HK-2 (cell line): Measurements from ENCODE around the gene MAN2B1.
"Not testable (repeated sequence)": the region's sequence is repeated elsewhere in the genome, so short reads cannot be mapped to it uniquely, and the experiment has no call there.

Experiments used
- DNase-seq: peaks from one replicate; pipeline ENCODE4 v3.0.0-alpha.2; 2018; ENCODE audit not compliant: unreplicated experiment

Gene MAN2B1

DNA sequence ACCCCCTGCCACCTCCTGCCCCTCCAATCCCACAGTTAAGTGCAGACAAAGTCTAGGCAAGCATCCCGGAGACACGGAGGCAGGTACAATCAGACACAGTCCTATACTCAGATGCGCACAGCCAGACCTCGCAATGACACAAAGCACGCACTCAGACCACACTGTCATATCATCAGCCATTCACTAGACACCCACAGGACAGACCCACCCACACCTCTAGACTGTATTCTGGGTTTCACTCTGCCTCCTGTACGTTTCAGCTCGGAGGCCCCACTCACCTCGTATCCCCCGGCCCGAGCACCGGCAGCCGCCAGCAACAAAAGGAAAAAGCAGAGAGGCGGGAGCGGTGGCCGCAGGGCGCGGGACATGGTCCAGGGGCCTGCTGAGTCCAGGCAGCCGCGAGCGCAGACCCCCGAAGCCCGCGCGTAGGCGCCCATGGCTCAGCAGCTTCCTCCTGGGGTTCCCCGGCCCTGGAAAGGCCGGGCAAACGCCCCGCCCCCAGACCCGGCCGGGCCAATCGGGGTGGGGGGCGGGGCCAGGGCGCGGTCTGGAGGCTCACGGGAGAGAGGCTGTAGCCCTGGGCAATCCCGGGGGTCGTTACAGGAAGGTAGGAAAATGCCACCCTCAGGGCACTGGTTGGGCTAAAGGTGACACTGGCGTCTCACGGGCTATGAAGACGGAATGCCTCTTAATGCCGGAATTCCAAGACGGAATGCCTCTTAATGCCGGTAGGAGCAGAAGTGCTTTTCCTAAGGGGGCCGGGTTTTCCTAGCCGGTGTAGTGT lies at the start of gene MAN2B1, which contains the start of gene WDR83:
TSS of gene MAN2B1 (minus strand) at position 478 of the 784 bp plus-strand sequence. CDS start at position 437, 41 bp downstream.
TSS of gene WDR83 (plus strand) at position 543 of the 784 bp plus-strand sequence. CDS start 2,984 bp downstream, outside the sequence.
- DNase-seq, result peak; percentile 74

DNA sequence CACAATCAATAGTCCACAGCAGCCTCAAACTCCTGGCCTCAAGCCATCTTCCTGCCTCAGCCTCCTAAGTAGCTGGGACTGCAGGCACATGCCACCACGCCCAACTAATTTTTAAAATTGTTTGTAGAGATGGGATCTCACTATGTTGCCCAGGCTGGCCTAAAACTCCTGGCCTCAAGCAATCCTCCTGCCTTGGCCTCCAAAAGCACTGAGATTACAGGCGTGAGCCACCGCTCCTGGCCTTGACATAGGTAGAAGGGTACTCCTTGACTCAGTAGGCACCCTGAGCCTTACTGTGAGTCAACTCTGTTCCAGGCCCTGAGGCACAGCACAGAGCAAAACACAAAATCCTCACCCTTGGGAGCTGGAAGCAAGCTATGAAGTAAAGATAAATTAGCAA lies 49.4 kb upstream of the MAN2B1 start:
- DNase-seq, result no peak

GRCh38 chr19:12715102-12715501 lies 48.6 kb upstream of the MAN2B1 start:
- DNase-seq, result no peak

DNA sequence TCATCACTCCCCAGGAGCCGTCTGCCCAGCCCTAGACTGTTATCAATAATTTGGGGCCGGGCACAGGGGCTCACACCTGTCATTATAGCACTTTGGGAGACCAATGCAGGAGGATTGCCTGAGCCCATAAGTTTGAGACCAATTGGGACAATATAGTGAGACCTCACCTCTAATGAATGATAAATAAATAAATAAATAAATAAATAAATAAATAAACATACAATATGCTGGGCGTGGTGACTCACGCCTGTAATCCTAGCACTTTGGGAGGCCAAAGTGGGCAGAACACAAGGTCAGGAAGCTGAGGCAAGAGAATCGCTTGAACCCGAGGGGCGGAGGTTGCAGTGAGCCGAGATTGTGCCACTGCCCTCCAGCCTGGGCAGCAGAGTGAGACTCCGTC lies 46.8 kb upstream of the MAN2B1 start:
- not testable (repeated sequence) for DNase-seq

- not testable (repeated sequence) for DNase-seq
Measured at GRCh38 chr19:12712077-12712476, 45.5 kb upstream of the MAN2B1 start.

DNA sequence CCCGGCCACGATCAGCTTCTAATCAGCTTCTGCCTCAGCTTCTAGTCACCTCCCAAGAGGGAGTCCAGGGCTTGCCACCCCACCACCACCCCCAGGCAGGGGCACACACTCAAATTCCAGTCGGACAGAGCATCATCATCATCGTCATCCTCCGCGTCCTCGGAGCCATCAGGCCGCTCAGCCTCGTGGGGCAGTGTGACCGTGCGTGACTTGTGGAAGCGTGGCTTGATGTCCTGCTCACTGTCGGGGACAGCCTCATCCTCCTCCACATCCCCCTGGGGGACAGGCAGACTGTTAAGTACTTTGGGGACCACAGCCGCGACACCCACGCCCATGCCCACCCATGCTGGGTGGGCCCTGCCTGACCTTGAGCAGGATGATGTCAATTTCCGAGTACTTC lies 44.6 kb upstream of the MAN2B1 start:
- DNase-seq, result no peak

DNA sequence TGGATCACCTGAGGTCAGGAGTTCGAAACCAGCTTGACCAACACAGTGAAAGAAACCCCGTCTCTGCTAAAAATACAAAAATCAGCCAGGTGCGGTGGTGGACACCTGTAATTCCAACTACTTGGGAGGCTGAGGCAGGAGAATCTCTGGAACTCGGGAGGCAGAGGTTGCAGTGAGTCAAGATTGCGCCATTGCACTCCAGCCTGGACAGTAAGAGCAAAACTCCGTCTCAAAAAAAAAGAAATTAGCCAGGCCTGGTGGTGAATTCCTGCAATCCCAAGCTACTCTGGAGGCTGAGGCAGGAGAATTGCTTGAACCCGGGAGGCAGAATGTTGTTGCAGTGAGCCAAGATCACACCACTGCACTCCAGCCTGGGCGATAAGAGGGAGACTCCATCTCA lies 42.1 kb upstream of the MAN2B1 start:
- no peak for DNase-seq

GRCh38 chr19:12706332-12706718 lies 39.8 kb upstream of the MAN2B1 start:
- no peak for DNase-seq

DNA sequence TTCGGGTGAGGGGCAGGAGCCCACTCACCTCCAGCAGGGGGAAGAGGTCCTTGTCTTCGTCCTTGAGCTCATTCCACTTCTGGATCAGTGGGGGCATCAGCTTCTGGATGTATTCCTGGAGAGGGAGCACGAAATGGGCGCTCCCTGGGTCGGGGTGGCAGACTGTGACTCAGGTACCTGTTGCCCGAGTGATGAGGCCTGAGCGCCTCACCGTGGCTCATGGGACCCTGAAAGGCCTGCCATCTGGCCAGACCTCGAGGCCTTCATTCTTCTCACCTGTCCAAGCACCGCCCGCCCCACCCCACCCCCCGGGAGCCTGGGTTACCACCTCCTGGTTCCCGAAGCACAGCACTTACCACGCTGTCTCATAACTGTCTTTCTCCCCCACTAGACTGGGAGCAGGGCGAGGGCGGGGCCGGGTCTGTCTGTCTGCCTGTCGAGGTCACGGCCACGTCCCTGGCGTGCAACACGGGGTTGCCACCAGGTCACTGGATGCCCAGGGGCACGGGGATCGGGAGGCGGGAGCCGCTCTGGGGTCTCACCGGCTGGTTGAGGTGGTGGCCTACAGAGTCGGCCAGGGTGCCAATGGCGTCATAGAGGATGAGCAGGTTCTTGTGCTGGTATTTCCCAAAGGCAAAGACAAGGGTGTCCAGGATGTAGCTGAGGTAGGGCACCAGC lies 39.3 kb upstream of the MAN2B1 start:
- DNase-seq, result no peak

DNA sequence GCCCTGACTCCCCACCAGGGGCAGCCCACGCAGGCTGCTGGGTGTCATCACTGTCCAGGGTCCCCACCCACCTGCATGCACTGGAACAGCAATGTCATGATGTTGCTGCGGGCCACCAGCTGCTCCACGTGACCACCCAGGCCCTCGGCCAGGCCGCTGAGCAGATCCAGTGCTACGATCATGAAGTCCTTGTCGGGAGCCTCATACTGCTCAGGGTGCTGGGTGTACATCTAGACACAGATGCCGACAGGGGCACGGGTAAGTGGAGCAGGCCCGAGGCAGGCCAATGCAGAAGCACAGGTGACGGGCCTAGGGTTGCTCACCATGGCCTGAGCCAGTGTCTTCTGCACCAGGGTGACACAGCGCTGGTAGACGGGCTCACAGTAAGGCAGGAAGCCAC lies 38.6 kb upstream of the MAN2B1 start:
- no peak for DNase-seq

- DNase-seq, result no peak
Measured at GRCh38 chr19:12703046-12703445, 36.5 kb upstream of the MAN2B1 start.

DNA sequence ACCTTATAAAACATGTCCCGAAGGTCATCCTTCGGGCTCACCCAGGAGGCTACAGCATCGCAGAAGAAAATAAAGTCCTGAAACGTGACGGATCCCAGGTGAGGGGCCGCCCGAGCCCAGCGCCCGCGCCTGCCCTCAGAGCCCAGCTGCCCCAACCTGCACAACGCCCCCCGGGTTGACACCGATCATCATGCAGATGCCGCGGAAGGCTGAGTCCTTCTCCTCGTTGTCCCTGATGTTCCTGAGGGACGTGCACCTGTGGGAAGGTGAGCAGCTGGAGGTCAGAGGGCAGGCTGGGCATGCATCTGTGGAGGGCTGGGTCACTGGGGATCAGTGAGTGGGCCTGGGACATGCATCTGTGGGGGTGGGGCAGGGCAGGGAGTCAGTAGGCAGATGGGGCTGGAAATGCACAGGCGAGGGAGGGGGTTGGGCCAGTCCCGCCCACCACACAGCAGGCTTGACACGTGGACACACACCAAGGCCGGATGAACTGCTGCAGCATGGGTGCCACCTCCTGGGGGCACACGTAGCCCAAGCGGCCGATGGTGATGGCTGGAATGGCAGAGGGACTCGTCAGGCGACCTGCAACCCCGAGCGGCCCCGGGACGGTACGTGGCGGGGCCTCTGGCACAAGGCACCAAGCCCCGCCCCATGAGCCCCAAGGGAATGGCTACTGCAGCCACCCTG lies 35.2 kb upstream of the MAN2B1 start:
- no peak for DNase-seq

DNA sequence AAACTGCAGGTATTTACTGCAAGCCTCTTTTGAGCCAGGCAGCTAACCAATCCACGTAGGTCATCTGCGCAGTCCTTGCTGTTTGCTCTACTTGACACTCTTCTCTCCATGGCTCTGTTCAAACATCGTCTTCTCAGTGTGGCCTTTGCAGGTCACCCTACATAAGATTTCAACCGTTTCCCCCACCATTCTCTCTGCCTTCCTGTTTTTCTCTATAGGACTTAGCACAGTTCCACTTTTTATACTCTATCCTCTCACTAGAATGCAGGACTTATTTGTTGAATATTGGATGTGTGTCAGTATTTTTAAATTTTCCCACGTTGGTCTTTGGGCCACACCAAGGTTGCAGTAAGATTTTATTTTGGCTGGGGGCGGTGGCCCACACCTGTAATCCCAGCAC lies 31.6 kb upstream of the MAN2B1 start:
- no peak for DNase-seq

DNA sequence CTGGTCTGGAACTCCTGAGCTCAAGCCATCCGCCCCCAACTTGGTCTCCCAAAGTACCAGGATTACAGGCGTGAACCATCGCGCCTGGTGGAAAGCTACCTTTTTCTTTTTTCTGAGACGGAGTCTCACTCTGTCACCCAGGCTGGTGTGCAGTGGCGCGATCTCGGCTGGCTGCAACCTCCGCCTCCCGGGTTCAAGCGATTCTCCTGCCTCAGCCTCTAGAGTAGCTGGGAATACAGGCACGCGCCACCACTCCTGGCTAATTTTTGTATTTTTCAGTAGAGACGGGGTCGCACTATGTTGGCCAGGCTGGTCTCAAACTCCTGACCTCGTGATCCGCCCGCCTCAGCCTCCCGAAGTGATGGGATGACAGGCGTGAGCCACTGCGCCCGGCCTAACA lies 30.9 kb upstream of the MAN2B1 start:
- DNase-seq, result not testable (repeated sequence)

DNA sequence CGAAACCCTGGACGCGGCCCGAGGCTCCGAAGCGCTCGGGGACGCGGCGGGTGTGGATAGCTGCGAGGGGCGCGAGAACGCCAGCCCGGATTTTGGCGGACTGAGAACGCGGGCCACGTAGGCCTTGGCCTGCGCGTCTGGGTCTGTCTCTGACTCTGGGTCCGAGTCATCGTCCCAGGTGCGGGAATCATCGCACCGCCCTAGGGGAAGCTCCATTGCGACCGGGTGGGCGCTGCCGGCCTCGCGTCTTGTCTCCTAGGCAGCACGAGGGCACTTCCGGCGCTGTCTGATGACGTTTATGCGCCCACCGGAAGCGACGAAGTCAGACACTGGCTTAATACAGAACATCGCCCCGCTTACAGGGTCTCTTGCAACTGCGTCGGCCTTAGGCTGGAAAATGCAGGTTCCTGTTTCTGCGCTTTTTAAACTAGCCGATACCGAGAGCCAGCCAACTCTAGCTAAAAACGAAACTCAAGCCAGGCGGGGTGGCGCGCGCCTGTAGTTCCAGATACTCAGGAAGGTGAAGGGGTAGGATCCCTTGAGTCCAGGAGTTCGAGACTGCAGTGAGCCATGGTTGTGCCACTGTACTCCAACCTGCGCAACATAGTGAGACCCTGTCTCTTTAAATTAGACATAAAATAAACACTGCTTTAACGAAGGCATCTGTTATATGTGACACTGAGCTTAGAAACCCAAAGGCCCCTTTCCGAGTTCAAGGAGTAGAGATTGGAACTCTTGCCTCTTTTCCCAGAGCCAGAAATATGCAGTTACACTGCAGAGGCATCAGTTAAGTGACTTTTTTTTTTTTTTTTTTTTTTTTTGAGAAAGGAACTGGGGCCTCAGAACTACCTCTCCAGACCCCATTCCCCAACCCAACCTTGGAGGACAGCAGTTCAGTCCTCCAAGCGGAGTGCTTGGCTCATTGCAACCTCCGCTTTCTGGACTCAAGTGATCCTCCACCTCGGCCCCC lies 30.1 kb upstream of the MAN2B1 start, which contains the start of gene FBXW9:
TSS of gene FBXW9 (minus strand) at position 266 of the 970 bp plus-strand sequence. CDS start at position 216, 50 bp downstream.
- DNase-seq, result peak; percentile 95

- DNase-seq, result no peak
Measured at GRCh38 chr19:12695997-12696365, 29.4 kb upstream of the MAN2B1 start.

GRCh38 chr19:12695514-12695913 lies 29.0 kb upstream of the MAN2B1 start:
- no peak for DNase-seq

DNA sequence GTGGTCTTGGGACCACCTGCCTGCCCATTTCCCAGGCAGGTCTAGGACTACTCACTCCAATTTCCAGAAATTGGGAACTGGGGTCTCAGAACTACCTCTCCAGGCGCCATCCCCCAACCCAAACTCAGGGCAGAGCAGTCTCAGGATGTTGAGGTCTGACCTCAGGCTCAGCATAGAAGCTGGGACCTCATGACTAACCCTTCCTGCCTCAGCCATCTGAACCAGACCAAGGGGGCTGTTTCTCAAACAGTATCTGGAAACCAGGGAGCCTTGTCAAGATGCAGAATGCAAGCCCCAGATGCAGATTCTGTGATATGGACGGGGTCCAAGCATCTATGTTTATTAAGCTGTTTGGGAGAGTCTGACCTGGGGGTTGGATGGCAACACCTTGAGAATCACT lies 28.6 kb upstream of the MAN2B1 start:
- no peak for DNase-seq

DNA sequence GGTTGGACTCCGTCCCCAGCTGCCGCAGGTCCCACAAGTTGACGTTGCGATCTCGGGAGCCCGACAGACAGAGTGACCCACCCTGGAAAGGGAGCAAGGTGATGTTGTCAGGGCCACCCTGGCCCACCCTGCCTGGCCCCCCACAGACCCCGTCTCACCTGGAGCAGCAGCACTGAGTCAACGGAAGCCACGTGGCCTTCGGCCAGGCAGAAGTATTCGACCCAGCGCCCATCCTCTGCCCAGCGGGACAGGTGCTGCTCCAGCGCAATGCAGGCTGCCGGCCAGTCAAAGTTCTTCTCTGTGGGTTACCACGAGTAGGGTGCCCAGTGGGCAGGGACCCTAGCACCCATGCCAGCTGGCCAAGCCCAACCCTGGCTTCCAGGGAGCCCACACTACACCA lies 28.1 kb upstream of the MAN2B1 start:
- DNase-seq, result no peak

DNA sequence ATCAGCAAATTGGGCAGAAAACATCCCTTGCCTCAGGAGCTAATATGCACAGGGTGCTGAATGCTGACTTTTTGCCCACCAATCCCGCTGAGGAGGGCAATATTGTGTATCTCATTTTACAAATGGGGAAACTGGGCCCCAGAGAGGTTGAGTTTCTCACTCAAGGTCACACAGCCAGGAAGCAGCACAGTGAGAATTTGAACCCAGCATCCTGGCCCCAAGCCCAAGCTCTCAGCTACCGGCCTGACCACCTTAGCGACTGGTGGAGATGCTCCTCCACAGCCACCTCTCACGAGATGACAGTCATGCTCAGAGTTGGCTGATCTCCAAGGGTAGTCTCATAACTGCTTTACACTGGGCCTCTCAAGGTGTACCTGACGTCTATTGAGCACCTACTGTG lies 26.4 kb upstream of the MAN2B1 start:
- DNase-seq, result no peak

GRCh38 chr19:12689581-12690216 lies 23.2 kb upstream of the MAN2B1 start:
- DNase-seq, result no peak
